ENCODE data around the gene SLC25A34. TPM values are rescaled to one million over a fixed set of nuclear protein-coding genes. Genes with fewer than 3 reads are reported as not detected.

Gene SLC25A34
- polyA plus RNA-seq, 4 donors: 3.2 to 51.2 (median 24.8) TPM

DNA sequence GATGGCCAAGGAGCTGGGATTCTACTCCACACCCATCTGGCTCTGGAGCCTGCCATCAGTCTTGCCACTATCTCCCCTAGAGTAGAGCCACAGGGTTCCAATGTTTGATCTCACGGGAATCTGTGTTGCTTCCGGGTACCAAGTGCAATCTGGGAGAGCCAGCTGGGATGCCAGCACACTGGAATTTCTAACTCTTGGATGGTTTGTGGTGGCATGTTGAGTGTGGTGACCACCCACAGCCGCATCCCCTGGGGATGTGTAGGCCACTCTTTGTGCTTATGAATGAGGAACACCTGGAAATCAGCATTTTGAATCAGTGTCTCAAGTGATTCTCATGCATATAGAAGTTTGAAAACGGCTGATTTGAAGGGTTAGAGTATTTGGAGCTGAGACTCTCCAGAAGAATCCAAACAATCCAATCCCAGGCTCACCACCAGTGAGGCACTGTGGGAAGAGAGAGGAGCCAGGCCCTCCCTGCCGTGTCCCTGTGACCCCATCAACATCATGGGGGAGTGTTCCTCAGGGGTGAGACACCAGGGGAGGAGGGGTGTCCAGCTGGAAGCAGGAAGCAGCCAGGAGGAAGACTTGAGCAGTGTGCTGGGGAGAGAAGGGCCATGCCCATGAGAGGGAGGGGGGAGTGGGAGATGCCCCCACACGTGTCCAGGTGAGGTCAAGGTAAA, 35.9 kb downstream of the SLC25A34 start:
- Histone ChIP-seq H3K4me3 (ENCODE audit: low read depth in 1 of 3, low read length in 3 of 3) (no peak overlapping the region), H3K36me3 (ENCODE audit: control insufficient read depth in 3 of 3, insufficient read depth in 2 of 3, low read depth in 1 of 3, low read length in 3 of 3) (peaks cover 16 to 96% (median 34%) of the 10 kb centered on the region in 3 donors), H3K27ac (ENCODE audit: low read depth in 1 of 3, low read length in 2 of 3) (no peak overlapping the region), H3K9me3 (ENCODE audit: control insufficient read depth in 2 of 2, insufficient read depth in 1 of 2, low read depth in 1 of 2, low read length in 1 of 2) (no peaks in the 10 kb centered on the region), H3K4me1 (ENCODE audit: control insufficient read depth in 3 of 3, insufficient read depth in 2 of 3, low read depth in 1 of 3, low read length in 2 of 3) (peaks cover 0 to 8% (median 2%) of the 10 kb centered on the region in 3 donors), H3K27me3 (ENCODE audit: control insufficient read depth in 3 of 3, insufficient read depth in 3 of 3, low read length in 3 of 3) (no peaks in the 10 kb centered on the region)
- DNase-seq (no peak), FAIRE-seq (no peak)
- 61 to 72% (median 70%) methylated on average over 6 of the region's 6 CpGs for WGBS, 3 donors

DNA sequence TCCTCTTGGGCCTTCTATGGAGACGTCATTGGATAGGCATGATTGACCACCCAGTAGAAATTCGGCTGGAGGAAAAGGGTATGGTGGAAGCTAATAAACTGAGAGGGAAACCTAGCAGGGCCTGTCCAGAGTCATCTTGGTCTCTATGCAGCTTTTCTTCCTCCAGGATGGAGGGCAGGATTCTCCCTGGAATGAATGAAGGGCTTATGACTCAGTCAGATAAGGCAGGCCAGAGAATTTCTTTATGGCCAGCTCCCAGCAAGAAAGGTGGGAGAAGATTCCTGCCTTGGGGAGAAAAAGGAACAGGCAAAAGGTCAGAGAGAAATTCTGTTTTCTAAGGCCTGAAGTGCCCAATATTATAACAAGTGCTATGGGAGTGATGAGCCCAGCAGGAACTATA, 39.6 kb downstream of the SLC25A34 start:
- FAIRE-seq (no peak), DNase-seq (no peak)
- Histone ChIP-seq H3K4me1 (ENCODE audit: control insufficient read depth in 3 of 3, insufficient read depth in 2 of 3, low read depth in 1 of 3, low read length in 2 of 3) (peaks cover 0 to 36% (median 2%) of the 10 kb centered on the region in 3 donors), H3K9me3 (ENCODE audit: control insufficient read depth in 2 of 2, insufficient read depth in 1 of 2, low read depth in 1 of 2, low read length in 1 of 2) (no peaks in the 10 kb centered on the region), H3K27ac (ENCODE audit: low read depth in 1 of 3, low read length in 2 of 3) (no peak overlapping the region), H3K27me3 (ENCODE audit: control insufficient read depth in 3 of 3, insufficient read depth in 3 of 3, low read length in 3 of 3) (no peaks in the 10 kb centered on the region), H3K4me3 (ENCODE audit: low read depth in 1 of 3, low read length in 3 of 3) (no peak overlapping the region), H3K36me3 (ENCODE audit: control insufficient read depth in 3 of 3, insufficient read depth in 2 of 3, low read depth in 1 of 3, low read length in 3 of 3) (peaks cover 8 to 93% (median 19%) of the 10 kb centered on the region in 3 donors)
- 74 to 97% (median 75%) methylated on average over 2 of the region's 2 CpGs for WGBS, 3 donors

DNA sequence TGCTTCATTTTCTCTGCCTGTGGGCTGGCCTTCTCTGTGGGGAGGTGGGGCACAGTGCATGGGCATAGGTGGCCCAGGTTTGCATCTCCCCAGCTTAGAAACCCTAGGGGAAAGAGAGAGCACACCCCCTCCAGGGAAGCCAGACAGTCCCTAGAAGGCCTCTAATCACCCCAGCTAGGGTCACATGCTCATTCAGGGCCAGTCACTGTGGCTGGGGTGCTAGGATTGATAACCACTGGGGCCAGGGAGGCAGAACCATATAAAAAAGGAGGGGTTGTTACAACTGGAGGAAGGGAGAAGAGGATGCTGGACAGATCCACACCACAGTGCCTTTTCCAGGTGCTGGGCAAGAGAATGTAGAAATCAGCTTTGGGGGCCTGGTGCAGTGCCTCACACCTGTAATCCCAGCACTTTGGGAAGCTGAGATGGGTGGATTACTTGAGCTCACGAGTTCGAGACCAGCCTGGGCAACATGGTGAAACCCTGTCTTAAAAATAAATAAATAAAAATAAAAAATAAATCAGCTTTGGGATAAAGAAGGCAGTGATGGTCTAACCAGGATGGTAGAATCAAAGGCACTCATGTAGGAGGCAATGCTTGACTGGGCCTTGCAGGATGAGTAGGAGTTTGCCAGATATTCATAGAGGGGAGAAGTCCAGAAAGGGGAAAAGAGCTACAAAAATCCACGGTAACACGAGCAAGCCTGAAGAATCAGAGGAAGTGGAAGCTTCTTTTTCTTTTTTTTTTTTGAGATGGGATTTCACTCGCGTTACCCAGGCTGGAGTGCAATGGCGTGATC, 42.0 kb downstream of the SLC25A34 start:
- H3K36me3 ChIP-seq (ENCODE audit: control insufficient read depth in 3 of 3, insufficient read depth in 2 of 3, low read depth in 1 of 3, low read length in 3 of 3): peaks cover 2 to 93% (median 15%) of the 10 kb centered on the region in 3 donors
- WGBS, 3 donors: 82 to 98% (median 85%) methylated on average over 7 of the region's 7 CpGs
- no peaks in the 10 kb centered on the region for H3K9me3 ChIP-seq (ENCODE audit: control insufficient read depth in 2 of 2, insufficient read depth in 1 of 2, low read depth in 1 of 2, low read length in 1 of 2)
- no peak overlapping the region for H3K4me3 ChIP-seq (ENCODE audit: low read depth in 1 of 3, low read length in 3 of 3)
- no peaks in the 10 kb centered on the region for H3K27me3 ChIP-seq (ENCODE audit: control insufficient read depth in 3 of 3, insufficient read depth in 3 of 3, low read length in 3 of 3)
- DNase-seq: peak in 1 of 2 donors; percentile 51
- no peak for FAIRE-seq
- peak overlapping the region in 2 of 3 donors; percentile 8 to 14 for H3K27ac ChIP-seq (ENCODE audit: low read depth in 1 of 3, low read length in 2 of 3)
- peaks cover 0 to 49% (median 2%) of the 10 kb centered on the region in 3 donors for H3K4me1 ChIP-seq (ENCODE audit: control insufficient read depth in 3 of 3, insufficient read depth in 2 of 3, low read depth in 1 of 3, low read length in 2 of 3)

DNA sequence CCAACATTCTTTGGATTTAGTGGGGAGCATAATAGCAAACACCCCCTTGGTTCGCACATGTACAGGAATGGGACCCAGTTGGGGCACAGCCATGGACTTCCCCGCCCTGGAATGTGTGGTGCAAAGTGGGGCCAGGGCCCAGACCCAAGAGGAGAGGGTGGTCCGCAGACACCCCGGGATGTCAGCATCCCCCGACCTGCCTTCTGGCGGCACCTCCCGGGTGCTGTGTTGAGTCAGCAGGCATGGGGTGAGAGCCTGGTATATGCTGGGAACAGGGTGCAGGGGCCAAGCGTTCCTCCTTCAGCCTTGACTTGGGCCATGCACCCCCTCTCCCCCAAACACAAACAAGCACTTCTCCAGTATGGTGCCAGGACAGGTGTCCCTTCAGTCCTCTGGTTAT, 49.6 kb downstream of the SLC25A34 start:
- no peak overlapping the region for H3K4me3 ChIP-seq (ENCODE audit: low read depth in 1 of 3, low read length in 3 of 3)
- H3K27me3 ChIP-seq (ENCODE audit: control insufficient read depth in 3 of 3, insufficient read depth in 3 of 3, low read length in 3 of 3): no peaks in the 10 kb centered on the region
- H3K27ac ChIP-seq (ENCODE audit: low read depth in 1 of 3, low read length in 2 of 3): no peak overlapping the region
- DNase-seq (no peak), FAIRE-seq (no peak)
- peaks cover 0 to 27% (median 0%) of the 10 kb centered on the region in 3 donors for H3K4me1 ChIP-seq (ENCODE audit: control insufficient read depth in 3 of 3, insufficient read depth in 2 of 3, low read depth in 1 of 3, low read length in 2 of 3)
- no peaks in the 10 kb centered on the region for H3K9me3 ChIP-seq (ENCODE audit: control insufficient read depth in 2 of 2, insufficient read depth in 1 of 2, low read depth in 1 of 2, low read length in 1 of 2)
- whole genome bisulfite sequencing, 3 donors: 81 to 97% (median 91%) methylated on average over 8 of the region's 8 CpGs
- peaks cover 0 to 61% (median 5%) of the 10 kb centered on the region in 3 donors for H3K36me3 ChIP-seq (ENCODE audit: control insufficient read depth in 3 of 3, insufficient read depth in 2 of 3, low read depth in 1 of 3, low read length in 3 of 3)

DNA sequence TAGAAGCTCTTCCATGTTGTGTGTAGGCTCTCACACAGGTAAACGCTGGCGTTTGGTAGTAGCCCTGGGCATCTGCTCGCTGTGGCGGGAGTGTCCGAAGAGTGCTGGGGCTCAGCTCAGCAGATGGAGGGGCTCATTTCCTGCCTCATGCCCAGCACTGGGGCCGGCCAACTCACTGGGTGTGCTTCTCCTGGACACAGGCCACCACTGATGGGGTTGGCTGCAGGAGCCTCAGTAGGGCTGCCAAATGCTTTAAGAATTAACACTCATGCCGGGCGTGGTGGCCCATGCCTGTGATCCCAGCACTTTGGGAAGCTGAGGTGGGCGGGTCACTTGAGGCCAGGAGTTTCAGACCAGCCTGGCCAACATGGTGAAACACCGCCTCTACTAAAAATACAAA, 50.5 kb downstream of the SLC25A34 start:
- no peaks in the 10 kb centered on the region for H3K27me3 ChIP-seq (ENCODE audit: control insufficient read depth in 3 of 3, insufficient read depth in 3 of 3, low read length in 3 of 3)
- no peak overlapping the region for H3K4me3 ChIP-seq (ENCODE audit: low read depth in 1 of 3, low read length in 3 of 3)
- H3K9me3 ChIP-seq (ENCODE audit: control insufficient read depth in 2 of 2, insufficient read depth in 1 of 2, low read depth in 1 of 2, low read length in 1 of 2): no peaks in the 10 kb centered on the region
- H3K27ac ChIP-seq (ENCODE audit: low read depth in 1 of 3, low read length in 2 of 3): no peak overlapping the region
- FAIRE-seq: no peak
- DNase-seq: no peak
- H3K4me1 ChIP-seq (ENCODE audit: control insufficient read depth in 3 of 3, insufficient read depth in 2 of 3, low read depth in 1 of 3, low read length in 2 of 3): peaks cover 0 to 18% (median 0%) of the 10 kb centered on the region in 3 donors
- H3K36me3 ChIP-seq (ENCODE audit: control insufficient read depth in 3 of 3, insufficient read depth in 2 of 3, low read depth in 1 of 3, low read length in 3 of 3): peaks cover 0 to 52% (median 5%) of the 10 kb centered on the region in 3 donors
- 71 to 86% (median 80%) methylated on average over 10 of the region's 10 CpGs for WGBS, 3 donors

DNA sequence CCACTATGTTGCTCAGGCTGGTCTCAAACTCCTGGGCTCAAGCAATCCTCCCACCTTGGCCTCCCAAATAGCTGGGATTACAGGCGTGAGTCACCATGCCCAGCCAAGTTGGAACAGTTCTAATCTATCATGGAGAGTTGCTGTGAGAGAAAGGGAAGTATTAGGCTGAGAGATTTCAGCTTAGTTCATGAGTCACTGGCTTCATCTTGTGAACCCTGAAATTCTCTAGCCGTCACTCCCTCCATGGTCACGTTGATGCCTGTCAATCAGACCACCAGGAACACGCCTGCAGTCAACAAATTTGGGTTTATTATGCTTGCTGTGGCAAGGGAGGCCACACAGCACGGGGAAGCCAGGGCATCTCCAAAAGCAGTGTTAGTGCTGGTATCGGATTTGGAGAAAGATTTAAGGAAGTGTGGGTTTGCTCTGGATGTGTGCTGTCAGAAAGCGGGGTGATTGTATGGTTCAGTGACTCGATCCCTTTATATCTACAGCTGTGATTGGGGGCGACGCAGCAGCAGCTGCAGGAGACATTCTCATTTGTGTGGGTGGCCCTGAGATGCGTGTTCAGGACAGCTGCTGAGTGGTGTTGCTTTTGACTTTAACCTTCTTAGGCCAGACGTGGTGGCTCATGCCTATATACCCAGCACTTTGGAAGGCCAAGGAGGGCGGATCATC, 52.7 kb downstream of the SLC25A34 start:
- no peaks in the 10 kb centered on the region for H3K27me3 ChIP-seq (ENCODE audit: control insufficient read depth in 3 of 3, insufficient read depth in 3 of 3, low read length in 3 of 3)
- 53 to 64% (median 60%) methylated on average over 13 of the region's 13 CpGs for WGBS, 3 donors
- peak overlapping the region; percentile 2 to 48 (median 4) for H3K27ac ChIP-seq (ENCODE audit: low read depth in 1 of 3, low read length in 2 of 3)
- FAIRE-seq: no peak
- peaks cover 0 to 31% (median 0%) of the 10 kb centered on the region in 3 donors for H3K4me1 ChIP-seq (ENCODE audit: control insufficient read depth in 3 of 3, insufficient read depth in 2 of 3, low read depth in 1 of 3, low read length in 2 of 3)
- H3K4me3 ChIP-seq (ENCODE audit: low read depth in 1 of 3, low read length in 3 of 3): no peak overlapping the region
- peak in 1 of 2 donors; percentile 62 for DNase-seq
- H3K36me3 ChIP-seq (ENCODE audit: control insufficient read depth in 3 of 3, insufficient read depth in 2 of 3, low read depth in 1 of 3, low read length in 3 of 3): peaks cover 0 to 32% (median 2%) of the 10 kb centered on the region in 3 donors
- H3K9me3 ChIP-seq (ENCODE audit: control insufficient read depth in 2 of 2, insufficient read depth in 1 of 2, low read depth in 1 of 2, low read length in 1 of 2): no peaks in the 10 kb centered on the region

Other genes with a start within 250 kb of the SLC25A34 start
- gene CASP9, start 212.0 kb upstream of the SLC25A34 start, polyA plus RNA-seq: 10 to 100 TPM; 13.8 to 23.7 (median 16.1) TPM
- gene DNAJC16, start 209.4 kb upstream of the SLC25A34 start, polyA plus RNA-seq: 10 to 100 TPM in 1 of 4 donors, 1 to 10 TPM in 3; 1.6 to 34.0 (median 4.0) TPM
- 10 to 100 TPM; 18.9 to 66.5 (median 27.2) TPM for gene AGMAT, start 151.2 kb upstream of the SLC25A34 start, polyA plus RNA-seq
- gene DDI2, start 118.8 kb upstream of the SLC25A34 start, polyA plus RNA-seq: 10 to 100 TPM in 2 of 4 donors, 1 to 10 TPM in 2; 4.3 to 34.7 (median 9.7) TPM
- 10 to 100 TPM; 18.6 to 29.0 (median 23.8) TPM for gene PLEKHM2, start 51.9 kb upstream of the SLC25A34 start, polyA plus RNA-seq
- gene TMEM82, start 6.2 kb downstream of the SLC25A34 start, polyA plus RNA-seq: 10 to 100 TPM; 25.3 to 61.3 (median 36.5) TPM
- gene FBLIM1, start 22.5 kb downstream of the SLC25A34 start, polyA plus RNA-seq: 100 to 1,000 TPM in 3 of 4 donors, 10 to 100 TPM in 1; 76.2 to 371 (median 159) TPM
- 1 to 10 TPM; 2.7 to 4.7 (median 3.7) TPM for gene UQCRHL, start 71.4 kb downstream of the SLC25A34 start, polyA plus RNA-seq
- gene SPEN, start 111.4 kb downstream of the SLC25A34 start, polyA plus RNA-seq: 10 to 100 TPM; 12.2 to 48.8 (median 15.9) TPM
- gene ZBTB17, start 239.8 kb downstream of the SLC25A34 start, polyA plus RNA-seq: 10 to 100 TPM; 18.7 to 89.2 (median 49.9) TPM